NCI-H1092 (cell line): ENCODE data around the gene MCM8.

Source experiments
- DNase-seq: peaks from one replicate; lab custom pipeline; 2025; lab: John Stamatoyannopoulos, UW

Gene MCM8

GRCh38 chr20:5947276-5947675, 3.2 kb upstream of the MCM8 start:
- no peak for DNase-seq

GRCh38 chr20:5949943-5950270, 545 bp upstream of the MCM8 start:
- no peak for DNase-seq

GRCh38 chr20:5967469-5967868, 17.0 kb downstream of the MCM8 start:
- DNase-seq, result no peak

GRCh38 chr20:5968462-5968861, 18.0 kb downstream of the MCM8 start:
- DNase-seq, result no peak

GRCh38 chr20:5969348-5969935, 19.0 kb downstream of the MCM8 start:
- no peak for DNase-seq

GRCh38 chr20:5969940-5970339, 19.5 kb downstream of the MCM8 start:
- DNase-seq, result no peak

- DNase-seq, result no peak
These were observed 19.9 kb downstream of the MCM8 start for GRCh38 chr20:5970381-5970780.

GRCh38 chr20:5971203-5971602, 20.8 kb downstream of the MCM8 start:
- no peak for DNase-seq

GRCh38 chr20:5973172-5973571, 22.7 kb downstream of the MCM8 start:
- no peak for DNase-seq

GRCh38 chr20:5973971-5974370, 23.5 kb downstream of the MCM8 start:
- no peak for DNase-seq

- no peak for DNase-seq
These were observed 24.1 kb downstream of the MCM8 start for GRCh38 chr20:5974531-5974930.

- DNase-seq, result no peak
These were observed 25.3 kb downstream of the MCM8 start for GRCh38 chr20:5975778-5976177.

GRCh38 chr20:5977223-5977622, 26.8 kb downstream of the MCM8 start:
- DNase-seq, result no peak

- DNase-seq, result no peak
These were observed 27.5 kb downstream of the MCM8 start for GRCh38 chr20:5977975-5978374.

GRCh38 chr20:5979801-5980200, 29.3 kb downstream of the MCM8 start:
- DNase-seq, result no peak

- DNase-seq, result no peak
These were observed 30.5 kb downstream of the MCM8 start for GRCh38 chr20:5980720-5981538.

- no peak for DNase-seq
These were observed 36.9 kb downstream of the MCM8 start for GRCh38 chr20:5987383-5987782.

- no peak for DNase-seq
These were observed 39.1 kb downstream of the MCM8 start for GRCh38 chr20:5989539-5989938.

GRCh38 chr20:5990946-5991345, 40.5 kb downstream of the MCM8 start:
- DNase-seq, result no peak

GRCh38 chr20:5991623-5992441, 41.4 kb downstream of the MCM8 start:
- DNase-seq, result no peak

GRCh38 chr20:5996765-5997164, 46.3 kb downstream of the MCM8 start:
- DNase-seq, result no peak

- no peak for DNase-seq
These were observed 49.3 kb downstream of the MCM8 start for GRCh38 chr20:5999783-6000182.

GRCh38 chr20:6000871-6001270, 50.4 kb downstream of the MCM8 start:
- DNase-seq, result no peak
